Endodermal cell (in vitro differentiated cells): ENCODE data around the gene ARPIN. TPM values are rescaled to one million over a fixed set of nuclear protein-coding genes. Genes with fewer than 3 reads are reported as not detected.
A peak's percentile ranks its signal among the peaks of the same experiment; 100 is the strongest.
"Not testable (repeated sequence)": the region's sequence is repeated elsewhere in the genome, so short reads cannot be mapped to it uniquely, and the experiment has no call there.

Source experiments
- DNase-seq: peaks from one replicate; pipeline ENCODE4 v3.0.0-alpha.2; 2017
- H3K27ac ChIP-seq: 2 replicates; pipeline ENCODE4 v1.5.1; 2013; ENCODE audit warnings: mild to moderate bottlenecking, low read depth, low read length, moderate library complexity
- H3K27me3 ChIP-seq: 2 replicates; pipeline ENCODE4 v1.6.1; 2013; ENCODE audit warnings: mild to moderate bottlenecking, low read length, moderate library complexity; ENCODE audit not compliant: insufficient read depth, control insufficient read depth, poor library complexity, severe bottlenecking
- H3K36me3 ChIP-seq: 2 replicates; pipeline ENCODE4 v1.7.0; 2013; ENCODE audit warnings: mild to moderate bottlenecking, low read length, moderate library complexity; ENCODE audit not compliant: control insufficient read depth, insufficient read depth
- H3K4me1 ChIP-seq: one replicate; pipeline ENCODE4 v1.7.0; 2013; ENCODE audit warnings: low read length; ENCODE audit not compliant: control insufficient read depth, insufficient read depth
- H3K4me3 ChIP-seq: 2 replicates; pipeline ENCODE4 v1.5.1; 2013; ENCODE audit warnings: mild to moderate bottlenecking, low read length, moderate library complexity
- H3K9ac ChIP-seq: 2 replicates; pipeline ENCODE4 v1.6.1; 2013; ENCODE audit warnings: mild to moderate bottlenecking, low read length, moderate library complexity; ENCODE audit not compliant: poor library complexity, severe bottlenecking; ENCODE audit errors: extremely low read depth
- H3K9me3 ChIP-seq: 2 replicates; pipeline ENCODE4 v1.6.1; 2013; ENCODE audit warnings: mild to moderate bottlenecking, low read length, moderate library complexity; ENCODE audit not compliant: control insufficient read depth
- H3K27ac Mint-ChIP-seq: 2 replicates; pipeline ENCODE4 v1.8.0; 2020; ENCODE audit warnings: mixed read lengths
- H3K27me3 Mint-ChIP-seq: 2 replicates; pipeline ENCODE4 v1.8.0; 2021; ENCODE audit warnings: mild to moderate bottlenecking, mixed read lengths; ENCODE audit not compliant: insufficient read depth
- H3K36me3 Mint-ChIP-seq: 2 replicates; pipeline ENCODE4 v1.8.0; 2020; ENCODE audit warnings: low read depth, mixed read lengths
- H3K4me1 Mint-ChIP-seq: 2 replicates; pipeline ENCODE4 v1.8.0; 2020; ENCODE audit warnings: mixed read lengths
- H3K4me3 Mint-ChIP-seq: 2 replicates; pipeline ENCODE4 v1.8.0; 2020; ENCODE audit warnings: mild to moderate bottlenecking, moderate library complexity, mixed read lengths
- H3K9me3 Mint-ChIP-seq: 2 replicates; pipeline ENCODE4 v1.8.0; 2020; ENCODE audit warnings: mild to moderate bottlenecking, mixed read lengths
- CTCF ChIP-seq: fragments of 200-600 bp; sonication (generic); conservative IDR thresholded peaks from 2 replicates; pipeline ENCODE4 v1.5.0; 2021; ENCODE audit warnings: antibody characterized with exemption, mild to moderate bottlenecking
- WGBS, 2 experiments: methylation state at CpG; one replicate each; pipeline versions ENCODE4 v1.1.5 to v1.1.7; 2013; ENCODE audit warnings: missing lambda C conversion rate in 2 of 2, mixed read lengths in 1 of 2; ENCODE audit not compliant: insufficient coverage in 1 of 2, insufficient read length in 1 of 2; 5-methylcytosine and 5-hydroxymethylcytosine counted together
- total RNA-seq, 2 donors: library from RNA; stranded (reverse); fragmentation: NEBNext Ultra II Directional in 1 of 2; extraction: Animal tissue kit (Norgen Biotek cat#: 25700) in 1 of 2; gene quantifications; 2 replicates in 1 of 2; 3 replicates in 1 of 2; pipeline ENCODE4 v1.2.1, GENCODE V29; 2021

Gene ARPIN
- total RNA-seq, 2 donors from 2014 or later, result 6.9 to 11.2 TPM

- Mint-ChIP-seq H3K9me3 (no peaks in the 10 kb centered on the region), H3K27me3 (no peaks in the 10 kb centered on the region), H3K36me3 (peaks cover 31% of the 10 kb centered on the region), H3K4me1 (no peaks in the 10 kb centered on the region), H3K4me3 (no peak overlapping the region), H3K27ac (no peak overlapping the region)
- DNase-seq, result peak; percentile 63
- Histone ChIP-seq H3K4me1 (no peaks in the 10 kb centered on the region), H3K36me3 (peaks cover 39% of the 10 kb centered on the region), H3K4me3 (no peak overlapping the region), H3K27me3 (no peaks in the 10 kb centered on the region), H3K27ac (no peak overlapping the region), H3K9ac (no peak overlapping the region), H3K9me3 (no peaks in the 10 kb centered on the region)
- peak; percentile 76 for TF ChIP-seq CTCF
- WGBS, 2 experiments, result 83 to 89% methylated on average over 3 to 4 of the region's 4 CpGs
Observed at GRCh38 chr15:89888214-89888804, 24.4 kb downstream of the ARPIN start.

GRCh38 chr15:89885611-89886010, 27.1 kb downstream of the ARPIN start:
- Histone ChIP-seq H3K36me3 (peaks cover 47% of the 10 kb centered on the region), H3K27me3 (no peaks in the 10 kb centered on the region), H3K4me3 (no peak overlapping the region), H3K9me3 (no peaks in the 10 kb centered on the region), H3K4me1 (no peaks in the 10 kb centered on the region), H3K27ac (no peak overlapping the region), H3K9ac (no peak overlapping the region)
- no peak for DNase-seq
- Mint-ChIP-seq H3K27ac (no peak overlapping the region), H3K4me1 (no peaks in the 10 kb centered on the region), H3K9me3 (no peaks in the 10 kb centered on the region), H3K27me3 (no peaks in the 10 kb centered on the region), H3K36me3 (peaks cover 41% of the 10 kb centered on the region), H3K4me3 (no peak overlapping the region)
- WGBS, 2 experiments, result 90 to 100% methylated on average over 2 of the region's 2 CpGs
- no peak for TF ChIP-seq CTCF

GRCh38 chr15:89885179-89885578, 27.6 kb downstream of the ARPIN start:
- not testable (repeated sequence) for H3K27ac Mint-ChIP-seq, H3K27me3 ChIP-seq, H3K27me3 Mint-ChIP-seq, H3K4me1 Mint-ChIP-seq, H3K9me3 ChIP-seq, H3K4me3 Mint-ChIP-seq, H3K4me1 ChIP-seq, H3K9me3 Mint-ChIP-seq, H3K9ac ChIP-seq, H3K4me3 ChIP-seq, H3K27ac ChIP-seq, DNase-seq
- H3K36me3 Mint-ChIP-seq, result peaks cover 42% of the 10 kb centered on the region
- peaks cover 48% of the 10 kb centered on the region for H3K36me3 ChIP-seq
- 96 to 100% methylated on average over 1 to 2 of the region's 3 CpGs for WGBS, 2 experiments

GRCh38 chr15:89883518-89883917, 29.2 kb downstream of the ARPIN start:
- Mint-ChIP-seq H3K36me3 (peaks cover 38% of the 10 kb centered on the region), H3K27ac (no peak overlapping the region), H3K4me3 (no peak overlapping the region), H3K4me1 (no peaks in the 10 kb centered on the region), H3K9me3 (no peaks in the 10 kb centered on the region), H3K27me3 (no peaks in the 10 kb centered on the region)
- Histone ChIP-seq H3K36me3 (peaks cover 46% of the 10 kb centered on the region), H3K9ac (no peak overlapping the region), H3K27me3 (no peaks in the 10 kb centered on the region), H3K4me3 (no peak overlapping the region), H3K9me3 (no peaks in the 10 kb centered on the region), H3K27ac (no peak overlapping the region), H3K4me1 (no peaks in the 10 kb centered on the region)
- TF ChIP-seq CTCF, result no peak
- DNase-seq, result no peak
- WGBS, 2 experiments, result 83% methylated on average over 1 of the region's 1 CpG; no CpG with 5 or more reads in 1 of the 2 experiments
